ENCODE data around the gene EXOG.

EXOG gene

GRCh38 chr3:38548154-38548931, 52.2 kb downstream of the EXOG start:
- peak in 1 of 2 experiments; percentile 23 for DNase-seq

- DNase-seq = no peak
These were observed 52.9 kb downstream of the EXOG start for GRCh38 chr3:38549082-38549481.

GRCh38 chr3:38549486-38549885, 53.3 kb downstream of the EXOG start:
- DNase-seq = no peak

- no peak for DNase-seq
These were observed 54.1 kb downstream of the EXOG start for GRCh38 chr3:38549957-38550840.

- DNase-seq = no peak
These were observed 55.1 kb downstream of the EXOG start for GRCh38 chr3:38551026-38551832.

- no peak for DNase-seq
These were observed 56.2 kb downstream of the EXOG start for GRCh38 chr3:38552364-38552763.

GRCh38 chr3:38553071-38553470, 56.9 kb downstream of the EXOG start:
- DNase-seq = no peak

GRCh38 chr3:38554127-38554827, 58.1 kb downstream of the EXOG start:
- no peak for DNase-seq

GRCh38 chr3:38555149-38555840, 59.2 kb downstream of the EXOG start:
- no peak for DNase-seq

- no peak for DNase-seq
These were observed 59.8 kb downstream of the EXOG start for GRCh38 chr3:38555926-38556325.

GRCh38 chr3:38556640-38557358, 60.7 kb downstream of the EXOG start:
- no peak for DNase-seq

GRCh38 chr3:38558864-38559263, 62.7 kb downstream of the EXOG start:
- DNase-seq = no peak

- no peak for DNase-seq
These were observed 64.1 kb downstream of the EXOG start for GRCh38 chr3:38560284-38560683.

GRCh38 chr3:38560996-38561717, 65.0 kb downstream of the EXOG start:
- DNase-seq = no peak

- DNase-seq = no peak
These were observed 65.8 kb downstream of the EXOG start for GRCh38 chr3:38561746-38562466.

GRCh38 chr3:38562467-38562925, 66.4 kb downstream of the EXOG start:
- DNase-seq = no peak

- no peak for DNase-seq
These were observed 67.1 kb downstream of the EXOG start for GRCh38 chr3:38563070-38563885.

- DNase-seq = no peak
These were observed 67.7 kb downstream of the EXOG start for GRCh38 chr3:38563886-38564270.
